DND-41 (cell line): Measurements from ENCODE around the gene ATG2A.

Experiments used
- ATAC-seq: fragments of 200-7000 bp; cut with Tn5 transposase; 3 replicates; pipeline ENCODE4 v1.9.1; 2021; ENCODE audit warnings: low read depth; ENCODE audit not compliant: insufficient read depth
- DNase-seq: peaks from one replicate; pipeline ENCODE4 v3.0.0-alpha.2; 2020
- H2AFZ ChIP-seq: 2 replicates; pipeline ENCODE4 v1.6.0; 2012; ENCODE audit warnings: low read depth, low read length
- H3K27ac ChIP-seq: 2 replicates; pipeline ENCODE4 v1.5.1; 2012; ENCODE audit warnings: low read length, inconsistent platforms
- H3K27me3 ChIP-seq: fragments of 200-600 bp; sonication (generic); 2 replicates; pipeline ENCODE4 v1.6.0; 2012; ENCODE audit warnings: low read length, mild to moderate bottlenecking, inconsistent platforms; ENCODE audit not compliant: insufficient read depth, poor library complexity
- H3K36me3 ChIP-seq: 2 replicates; pipeline ENCODE4 v1.5.1; 2012; ENCODE audit warnings: low read length, inconsistent platforms; ENCODE audit not compliant: insufficient read depth
- H3K4me1 ChIP-seq: 2 replicates; pipeline ENCODE4 v1.5.1; 2012; ENCODE audit warnings: mild to moderate bottlenecking, low read length; ENCODE audit not compliant: insufficient read depth
- H3K4me2 ChIP-seq: 2 replicates; pipeline ENCODE4 v1.6.0; 2012; ENCODE audit warnings: mild to moderate bottlenecking, moderate library complexity, low read length, inconsistent platforms; ENCODE audit not compliant: insufficient read depth
- H3K4me3 ChIP-seq, 2 experiments: fragments of 200-600 bp in 1 of 2; shearing (Covaris generic) in 1 of 2; 2 replicates each; pipeline ENCODE4 v1.5.1; 2012 to 2016; ENCODE audit warnings: inconsistent platforms in 2 of 2, low read length in 2 of 2, mild to moderate bottlenecking in 2 of 2, low read depth in 1 of 2, moderate library complexity in 1 of 2
- H3K79me2 ChIP-seq: 2 replicates; pipeline ENCODE4 v1.6.0; 2012; ENCODE audit warnings: low read length, inconsistent platforms; ENCODE audit not compliant: insufficient read depth
- H3K9ac ChIP-seq: 2 replicates; pipeline ENCODE4 v1.6.0; 2012; ENCODE audit warnings: low read depth, mild to moderate bottlenecking, inconsistent platforms, low read length, moderate library complexity
- H3K9me3 ChIP-seq: 2 replicates; pipeline ENCODE4 v1.5.1; 2012; ENCODE audit warnings: low read length, moderate library complexity, mild to moderate bottlenecking, inconsistent platforms; ENCODE audit not compliant: insufficient read depth, severe bottlenecking
- H4K20me1 ChIP-seq: 2 replicates; pipeline ENCODE4 v1.6.0; 2012; ENCODE audit warnings: low read length; ENCODE audit not compliant: insufficient read depth
- EZH2 ChIP-seq: IDR thresholded peaks from 3 replicates; pipeline ENCODE4 v1.6.1; 2012; ENCODE audit warnings: borderline replicate concordance, low read depth, mild to moderate bottlenecking, moderate library complexity, low read length, inconsistent platforms; ENCODE audit not compliant: severe bottlenecking
- TF ChIP-seq, protein P1 (sequence below): IDR thresholded peaks from 2 replicates; pipeline ENCODE4 v1.5.1; 2012; ENCODE audit warnings: borderline replicate concordance, low read length, moderate library complexity, mild to moderate bottlenecking; ENCODE audit not compliant: poor library complexity, severe bottlenecking; ENCODE audit errors: extremely low read depth

The ATG2A gene

DNA sequence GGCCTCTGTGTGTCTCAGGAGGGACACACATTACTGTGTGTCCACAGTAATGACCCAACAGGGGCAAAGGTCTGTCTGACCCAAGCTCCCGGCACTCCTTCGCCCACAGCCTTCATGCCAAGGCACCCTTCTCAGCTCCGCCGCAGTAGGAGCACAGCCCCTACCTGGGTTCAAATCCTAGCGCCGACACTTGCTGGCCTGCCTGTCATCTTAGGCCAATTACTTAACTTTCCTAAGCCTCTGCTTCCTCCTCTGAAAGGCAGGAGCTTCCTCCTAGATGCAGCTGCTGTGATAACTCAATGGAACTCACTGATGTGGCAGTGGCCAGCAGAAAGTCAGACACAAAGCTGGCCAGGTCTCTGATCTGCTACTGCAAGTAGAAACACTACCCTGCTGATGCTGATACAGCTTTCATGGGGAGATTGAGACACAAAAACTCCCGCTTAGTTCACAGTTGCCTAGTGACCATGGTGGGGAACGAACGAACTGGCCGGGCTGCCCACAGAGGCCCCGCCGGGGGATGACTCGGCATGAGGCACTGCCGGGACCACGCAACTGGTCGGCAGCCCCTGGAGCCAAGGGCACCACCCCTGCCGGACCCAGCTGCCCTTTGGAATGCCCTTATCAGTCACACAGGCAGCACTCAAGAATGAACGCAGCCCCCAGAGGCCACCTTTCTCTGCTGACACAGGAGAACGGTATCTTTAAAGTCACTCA is 46.7 kb downstream of the ATG2A start:
- ATAC-seq = no peak
- Histone ChIP-seq H2AFZ (no peak overlapping the region), H3K4me3 (no peak overlapping the region), H3K27ac (0 out of 2 replicates have a peak overlapping the region, but pooled peaks have one; percentile 30), H3K4me1 (no peaks in the 10 kb centered on the region), H3K9ac (no peak overlapping the region), H3K4me2 (no peak overlapping the region), H4K20me1 (peaks cover 15% of the 10 kb centered on the region), H3K36me3 (peaks cover 45% of the 10 kb centered on the region), H3K79me2 (peaks cover 21% of the 10 kb centered on the region), H3K27me3 (no peaks in the 10 kb centered on the region), H3K9me3 (no peaks in the 10 kb centered on the region)
- no peak for DNase-seq
- no peak for TF ChIP-seq EZH2
- TF ChIP-seq, protein P1, sequence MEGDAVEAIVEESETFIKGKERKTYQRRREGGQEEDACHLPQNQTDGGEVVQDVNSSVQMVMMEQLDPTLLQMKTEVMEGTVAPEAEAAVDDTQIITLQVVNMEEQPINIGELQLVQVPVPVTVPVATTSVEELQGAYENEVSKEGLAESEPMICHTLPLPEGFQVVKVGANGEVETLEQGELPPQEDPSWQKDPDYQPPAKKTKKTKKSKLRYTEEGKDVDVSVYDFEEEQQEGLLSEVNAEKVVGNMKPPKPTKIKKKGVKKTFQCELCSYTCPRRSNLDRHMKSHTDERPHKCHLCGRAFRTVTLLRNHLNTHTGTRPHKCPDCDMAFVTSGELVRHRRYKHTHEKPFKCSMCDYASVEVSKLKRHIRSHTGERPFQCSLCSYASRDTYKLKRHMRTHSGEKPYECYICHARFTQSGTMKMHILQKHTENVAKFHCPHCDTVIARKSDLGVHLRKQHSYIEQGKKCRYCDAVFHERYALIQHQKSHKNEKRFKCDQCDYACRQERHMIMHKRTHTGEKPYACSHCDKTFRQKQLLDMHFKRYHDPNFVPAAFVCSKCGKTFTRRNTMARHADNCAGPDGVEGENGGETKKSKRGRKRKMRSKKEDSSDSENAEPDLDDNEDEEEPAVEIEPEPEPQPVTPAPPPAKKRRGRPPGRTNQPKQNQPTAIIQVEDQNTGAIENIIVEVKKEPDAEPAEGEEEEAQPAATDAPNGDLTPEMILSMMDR = no peak

DNA sequence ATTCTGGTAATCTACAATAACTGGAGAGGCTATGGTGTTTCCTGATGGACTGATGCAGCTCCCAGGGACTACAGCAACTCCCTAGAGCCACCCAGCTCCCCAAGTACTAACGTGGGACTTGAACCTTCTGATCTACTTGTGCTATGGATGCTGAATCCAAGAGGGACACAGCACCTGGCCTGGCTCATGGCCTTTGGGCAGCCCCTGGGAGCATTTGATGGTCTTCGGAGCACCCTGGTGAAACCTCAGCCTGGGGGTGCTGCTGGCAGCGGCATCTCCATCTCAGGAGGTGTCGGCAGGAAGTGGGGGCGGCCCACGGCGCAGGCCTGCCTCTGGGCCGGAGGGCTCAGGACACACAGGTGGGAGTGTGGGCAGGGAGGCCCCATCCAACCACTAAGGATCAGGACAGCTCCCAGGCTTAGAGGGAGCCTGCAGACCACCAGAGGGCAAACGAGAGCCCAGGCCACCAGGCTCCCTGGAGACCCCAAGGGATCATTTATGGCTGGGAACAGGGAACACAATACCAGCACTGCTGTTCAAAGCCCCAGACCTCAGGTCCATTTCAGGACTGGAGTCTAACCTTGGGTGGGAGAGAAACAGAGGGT is 47.3 kb downstream of the ATG2A start:
- Histone ChIP-seq H3K9ac (no peak overlapping the region), H2AFZ (no peak overlapping the region), H3K9me3 (no peaks in the 10 kb centered on the region), H3K27me3 (no peaks in the 10 kb centered on the region), H3K4me1 (no peaks in the 10 kb centered on the region), H3K4me2 (no peak overlapping the region), H3K4me3 (no peak overlapping the region), H3K27ac (0 out of 2 replicates have a peak overlapping the region, but pooled peaks have one; percentile 30), H3K79me2 (peaks cover 24% of the 10 kb centered on the region), H3K36me3 (peaks cover 43% of the 10 kb centered on the region), H4K20me1 (peaks cover 17% of the 10 kb centered on the region)
- peak; percentile 14; the same call in 1 of the 3 replicates for ATAC-seq
- DNase-seq = no peak
- TF ChIP-seq EZH2 = no peak
- TF ChIP-seq, protein P1 = no peak

DNA sequence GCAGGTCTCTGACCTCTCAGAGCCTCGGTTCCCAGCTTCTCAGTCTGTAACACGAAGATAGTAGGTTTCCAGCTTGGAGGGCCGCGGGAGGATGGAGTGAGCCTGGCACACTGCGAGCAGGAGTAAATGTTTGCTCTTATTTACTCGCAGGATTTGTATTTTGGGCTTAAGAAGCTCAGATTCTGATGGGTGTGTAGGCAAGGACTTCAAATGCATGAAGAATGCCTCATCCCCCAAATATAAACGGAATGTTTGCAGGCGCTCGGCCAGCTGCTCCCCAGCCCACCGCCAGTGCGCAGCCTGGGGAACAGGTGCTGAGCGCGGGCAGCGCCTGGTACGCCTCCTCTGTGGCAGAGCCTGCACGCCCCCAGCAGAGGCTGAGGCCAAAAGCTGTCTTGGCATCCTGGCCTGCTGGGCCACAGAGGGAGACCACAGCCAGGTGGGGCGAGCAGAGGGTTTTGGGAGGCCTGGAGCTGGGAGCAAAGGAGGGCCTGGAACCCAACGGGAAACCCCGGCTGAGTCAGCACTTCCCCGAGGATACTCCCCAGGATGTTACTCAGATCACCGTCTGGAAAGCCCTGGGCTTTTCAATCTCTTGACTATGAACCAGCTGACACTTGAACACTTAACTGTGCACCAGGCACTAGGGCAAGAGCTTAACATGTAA is 48.0 kb downstream of the ATG2A start:
- H4K20me1 ChIP-seq = peaks cover 17% of the 10 kb centered on the region
- DNase-seq (no peak), ATAC-seq (peak; percentile 41; the same call in 1 of the 3 replicates)
- TF ChIP-seq, protein P1 = no peak
- TF ChIP-seq EZH2 = no peak
- H3K4me1 ChIP-seq = no peaks in the 10 kb centered on the region
- H3K27ac ChIP-seq = no peak overlapping the region
- H3K27me3 ChIP-seq = no peaks in the 10 kb centered on the region
- no peak overlapping the region for H3K9ac ChIP-seq
- no peaks in the 10 kb centered on the region for H3K9me3 ChIP-seq
- peaks cover 30% of the 10 kb centered on the region for H3K79me2 ChIP-seq
- H2AFZ ChIP-seq = no peak overlapping the region
- H3K4me2 ChIP-seq = no peak overlapping the region
- no peak overlapping the region for H3K4me3 ChIP-seq
- peaks cover 38% of the 10 kb centered on the region for H3K36me3 ChIP-seq
